Measurements from ENCODE around the gene SKAP1.

- TF ChIP-seq CTCF (conservative IDR thresholded peaks at IDR 0.05) (no peak), ZFX (IDR thresholded peaks at IDR 0.05) (no peak)
Measured at GRCh38 chr17:48251950-48252349, 178.1 kb downstream of the SKAP1 start.

All from C4-2B (cell line).